KOPT-K1 (cell line): ENCODE measurements around the gene TEX35.

Source experiments
- H3K27ac ChIP-seq: fragments of 200-600 bp; sonication (generic); 2 replicates; pipeline ENCODE4 v1.5.1; 2016; ENCODE audit warnings: antibody characterized with exemption, mild to moderate bottlenecking, low read depth, low read length; ENCODE audit not compliant: poor library complexity, severe bottlenecking
- H3K36me3 ChIP-seq: fragments of 200-600 bp; sonication (generic); 2 replicates; pipeline ENCODE4 v1.5.1; 2017; ENCODE audit warnings: antibody characterized with exemption, mild to moderate bottlenecking, low read length, moderate library complexity; ENCODE audit not compliant: insufficient read depth
- H3K9me3 ChIP-seq: fragments of 200-600 bp; sonication (generic); 2 replicates; pipeline ENCODE4 v1.5.1; 2017; ENCODE audit warnings: antibody characterized with exemption, low read length, mild to moderate bottlenecking; ENCODE audit not compliant: insufficient read depth, poor library complexity, severe bottlenecking

Gene TEX35

GRCh38 chr1:178488393-178488792, 24.5 kb upstream of the TEX35 start:
- no peaks in the 10 kb centered on the region for H3K9me3 ChIP-seq
- no peak overlapping the region for H3K27ac ChIP-seq
- no peaks in the 10 kb centered on the region for H3K36me3 ChIP-seq

DNA sequence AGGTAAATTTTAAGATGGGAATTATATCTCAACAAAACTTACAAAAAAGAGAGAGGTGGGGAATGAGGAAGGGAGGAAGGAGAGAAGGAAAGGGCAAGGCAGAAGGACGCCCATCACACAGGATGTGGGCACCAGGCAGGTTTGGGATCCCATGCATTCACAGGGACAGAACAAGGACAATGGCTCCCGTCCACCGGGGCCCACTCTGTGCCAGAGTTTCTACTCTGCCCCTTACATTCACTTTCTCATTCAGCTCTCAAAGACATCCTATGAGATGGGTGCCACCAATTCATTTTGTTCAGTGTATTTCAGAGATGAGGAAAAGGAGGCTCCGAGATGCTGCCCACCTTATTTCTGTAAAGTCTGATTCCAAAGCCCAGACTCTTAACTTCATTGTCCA, 23.5 kb upstream of the TEX35 start:
- Histone ChIP-seq H3K36me3 (no peaks in the 10 kb centered on the region), H3K9me3 (no peaks in the 10 kb centered on the region), H3K27ac (no peak overlapping the region)

GRCh38 chr1:178490136-178490535, 22.8 kb upstream of the TEX35 start:
- no peaks in the 10 kb centered on the region for H3K36me3 ChIP-seq
- no peak overlapping the region for H3K27ac ChIP-seq
- H3K9me3 ChIP-seq, result no peaks in the 10 kb centered on the region

- H3K36me3 ChIP-seq, result no peaks in the 10 kb centered on the region
- H3K9me3 ChIP-seq, result no peaks in the 10 kb centered on the region
- H3K27ac ChIP-seq, result no peak overlapping the region
Measured at GRCh38 chr1:178490967-178491366, 21.9 kb upstream of the TEX35 start.

DNA sequence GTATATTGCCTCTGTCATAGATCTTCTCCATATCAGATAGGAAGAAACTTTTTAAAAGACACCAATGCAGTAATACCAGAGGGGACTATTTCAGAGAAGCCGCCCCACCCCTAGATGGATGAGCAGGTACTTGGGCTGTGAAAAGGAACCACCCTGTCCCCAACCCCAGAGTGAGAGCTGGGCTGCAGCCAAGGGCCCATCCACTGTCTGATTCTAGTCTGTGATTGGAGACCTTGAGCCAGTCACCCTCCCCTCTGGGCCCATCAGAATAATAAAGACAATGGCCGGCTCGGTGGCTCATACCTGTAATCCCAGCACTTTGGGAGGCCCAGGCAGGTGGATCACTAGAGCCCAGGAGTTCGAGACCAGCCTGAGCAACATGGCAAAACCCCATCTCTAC, 21.2 kb upstream of the TEX35 start:
- Histone ChIP-seq H3K9me3 (no peaks in the 10 kb centered on the region), H3K36me3 (no peaks in the 10 kb centered on the region), H3K27ac (no peak overlapping the region)

DNA sequence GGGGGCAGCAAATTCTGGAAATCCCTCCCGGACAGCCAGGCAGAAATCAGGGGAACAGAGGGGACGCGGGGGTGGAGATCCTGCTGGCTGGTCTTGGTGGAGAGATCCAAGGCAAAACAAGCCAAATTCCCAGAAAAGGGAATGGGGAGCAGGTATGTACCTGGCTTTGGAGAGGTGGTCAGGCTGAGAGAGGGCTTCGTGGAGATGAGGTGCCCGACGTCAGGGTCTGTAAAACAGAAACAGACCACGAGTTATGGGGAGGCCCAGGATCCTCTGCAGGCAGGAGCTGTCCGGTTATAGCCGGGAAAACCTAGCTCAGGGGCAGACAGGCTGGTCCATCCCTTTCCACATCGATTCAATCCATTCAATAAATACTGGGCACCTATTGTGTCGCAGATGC, 20.6 kb upstream of the TEX35 start:
- no peaks in the 10 kb centered on the region for H3K9me3 ChIP-seq
- H3K27ac ChIP-seq, result no peak overlapping the region

DNA sequence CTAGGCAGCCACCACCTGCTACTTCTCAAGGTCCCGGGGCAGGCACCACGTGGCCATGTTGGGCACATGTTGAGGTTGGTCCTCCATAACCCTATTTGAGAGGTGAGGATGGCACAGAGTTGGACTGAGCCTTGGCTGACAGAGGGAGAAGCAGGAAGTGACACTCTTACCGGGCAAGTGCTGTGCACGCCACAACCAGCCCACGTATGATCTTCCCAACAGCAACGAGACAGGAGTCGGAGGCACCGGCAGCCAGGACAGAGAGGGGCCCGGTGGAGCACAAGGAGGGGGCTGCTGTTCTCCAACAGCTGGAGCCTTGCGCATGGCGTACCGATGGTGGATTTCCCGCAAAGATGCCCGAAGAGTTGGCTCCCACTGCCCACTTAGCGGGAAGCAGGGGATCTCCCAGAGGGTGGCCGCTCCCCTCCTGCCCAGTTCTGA, 19.6 kb upstream of the TEX35 start:
- Histone ChIP-seq H3K9me3 (no peaks in the 10 kb centered on the region), H3K27ac (no peak overlapping the region), H3K36me3 (no peaks in the 10 kb centered on the region)

More for the DNA sequence above, 20.6 kb upstream of the TEX35 start:
- no peaks in the 10 kb centered on the region for H3K36me3 ChIP-seq

DNA sequence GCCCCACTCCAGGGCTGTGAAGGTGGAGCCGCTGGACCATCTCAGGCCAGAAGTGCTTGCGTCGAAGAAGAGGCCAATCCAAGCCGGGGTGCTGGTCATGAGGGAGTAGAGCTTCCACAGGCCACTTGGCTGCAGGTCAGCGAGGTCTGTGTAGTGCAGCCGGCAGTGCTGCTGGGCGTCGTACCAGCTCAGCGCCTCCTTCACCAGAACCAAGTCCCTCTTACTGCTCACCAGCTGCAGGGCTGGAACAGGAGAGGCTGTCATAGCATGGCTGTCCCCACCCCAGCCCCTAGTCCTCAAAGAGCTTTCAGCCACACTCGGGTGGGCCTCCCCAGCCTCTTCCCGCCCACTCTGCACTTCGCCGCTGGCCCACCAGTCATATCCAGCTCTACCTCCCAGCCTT, 18.3 kb upstream of the TEX35 start:
- no peaks in the 10 kb centered on the region for H3K9me3 ChIP-seq
- H3K27ac ChIP-seq, result no peak overlapping the region
- no peaks in the 10 kb centered on the region for H3K36me3 ChIP-seq

DNA sequence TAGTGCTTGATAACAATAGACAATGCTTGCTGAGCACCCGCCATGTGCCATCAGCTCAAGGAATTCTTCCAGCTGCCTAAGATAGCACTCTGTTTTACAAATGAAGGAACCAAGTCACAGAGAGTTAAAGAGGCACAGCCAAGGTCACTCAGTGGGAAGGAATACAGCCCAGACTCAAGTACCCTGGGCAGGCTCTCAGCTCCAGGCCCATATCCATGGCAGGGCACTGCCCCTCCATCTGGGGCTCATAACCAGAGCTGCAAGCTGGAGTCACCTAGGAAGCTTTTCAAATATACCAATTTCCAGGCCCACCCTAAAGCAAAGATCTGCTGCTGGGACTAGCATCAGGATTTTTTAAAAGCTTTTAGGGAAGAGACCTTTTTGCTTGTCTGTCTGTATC, 17.8 kb upstream of the TEX35 start:
- H3K36me3 ChIP-seq, result no peaks in the 10 kb centered on the region
- H3K9me3 ChIP-seq, result no peaks in the 10 kb centered on the region

DNA sequence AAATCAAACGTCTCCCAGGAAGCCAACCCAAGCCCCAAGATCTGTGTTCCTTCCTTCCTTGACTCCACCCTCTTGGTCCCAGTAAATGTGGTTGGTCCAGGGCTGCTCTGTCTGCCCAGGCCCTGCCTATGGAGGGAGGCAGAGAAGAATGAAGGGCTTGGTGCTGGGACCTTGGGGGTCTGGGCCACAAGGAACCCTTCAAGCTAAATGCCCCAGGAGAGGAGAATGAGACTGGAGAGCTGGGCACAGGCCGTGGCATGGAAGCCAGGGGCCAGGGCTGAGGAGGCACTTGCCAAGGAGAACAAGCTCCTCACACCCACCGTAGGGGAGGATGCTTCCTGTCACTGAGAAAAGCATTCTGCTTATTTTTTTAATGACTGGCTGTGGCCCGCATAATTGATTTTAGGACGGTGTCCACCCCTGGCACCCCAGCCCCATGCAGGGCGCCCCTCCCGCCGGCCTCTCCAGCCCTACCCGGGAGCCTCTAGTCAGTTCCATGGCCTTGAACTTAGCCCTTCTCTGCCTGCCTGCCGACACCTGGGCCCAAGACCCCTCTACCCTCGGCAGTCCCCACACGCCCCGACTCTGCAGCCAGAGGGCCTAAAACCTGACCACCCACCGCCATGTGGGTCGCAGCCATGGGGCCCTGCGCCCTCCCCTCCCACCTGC, 17.0 kb upstream of the TEX35 start:
- Histone ChIP-seq H3K36me3 (no peaks in the 10 kb centered on the region), H3K27ac (no peak overlapping the region), H3K9me3 (no peaks in the 10 kb centered on the region)

More for the DNA sequence above, 17.8 kb upstream of the TEX35 start:
- no peak overlapping the region for H3K27ac ChIP-seq

- Histone ChIP-seq H3K27ac (no peak within 1 kb of the TSS), H3K9me3 (no peaks in the 10 kb centered on the region), H3K36me3 (no peaks in the 10 kb centered on the region)
Measured at GRCh38 chr1:178496410-178497135, 16.3 kb upstream of the TEX35 start, which contains the start of gene CLEC20A. CLEC20A (minus strand) TSS chr1:178496964; CDS start chr1:178496939, 25 bp downstream.

DNA sequence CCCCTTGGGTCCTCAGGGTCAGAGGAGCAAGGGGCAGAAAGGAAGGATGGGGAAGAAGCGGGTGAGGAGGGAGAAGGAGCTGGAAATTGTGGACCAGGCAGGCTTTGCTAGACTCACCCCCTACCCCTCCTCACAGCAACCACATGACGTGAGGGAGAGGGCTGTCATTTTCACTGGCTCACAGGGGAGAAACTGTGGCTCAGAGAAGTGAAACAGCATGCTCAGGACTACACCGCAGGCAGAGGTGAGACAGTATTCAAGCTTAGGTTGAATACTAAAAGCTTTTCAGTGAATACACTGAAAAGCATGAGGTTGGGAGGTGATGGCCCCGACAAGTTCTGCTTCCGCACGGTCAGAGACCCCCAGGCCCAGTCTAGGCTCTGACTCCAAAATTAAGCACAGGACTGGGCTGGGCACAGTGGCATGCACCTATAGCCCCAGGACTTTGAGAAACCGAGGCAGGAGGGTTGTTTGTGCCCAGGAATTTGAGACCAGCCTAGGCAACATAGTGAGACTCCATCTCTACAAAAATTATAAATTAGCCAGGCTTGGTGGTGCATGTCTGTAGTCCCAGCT, 14.9 kb upstream of the TEX35 start:
- Histone ChIP-seq H3K9me3 (no peaks in the 10 kb centered on the region), H3K27ac (no peak overlapping the region), H3K36me3 (no peaks in the 10 kb centered on the region)

DNA sequence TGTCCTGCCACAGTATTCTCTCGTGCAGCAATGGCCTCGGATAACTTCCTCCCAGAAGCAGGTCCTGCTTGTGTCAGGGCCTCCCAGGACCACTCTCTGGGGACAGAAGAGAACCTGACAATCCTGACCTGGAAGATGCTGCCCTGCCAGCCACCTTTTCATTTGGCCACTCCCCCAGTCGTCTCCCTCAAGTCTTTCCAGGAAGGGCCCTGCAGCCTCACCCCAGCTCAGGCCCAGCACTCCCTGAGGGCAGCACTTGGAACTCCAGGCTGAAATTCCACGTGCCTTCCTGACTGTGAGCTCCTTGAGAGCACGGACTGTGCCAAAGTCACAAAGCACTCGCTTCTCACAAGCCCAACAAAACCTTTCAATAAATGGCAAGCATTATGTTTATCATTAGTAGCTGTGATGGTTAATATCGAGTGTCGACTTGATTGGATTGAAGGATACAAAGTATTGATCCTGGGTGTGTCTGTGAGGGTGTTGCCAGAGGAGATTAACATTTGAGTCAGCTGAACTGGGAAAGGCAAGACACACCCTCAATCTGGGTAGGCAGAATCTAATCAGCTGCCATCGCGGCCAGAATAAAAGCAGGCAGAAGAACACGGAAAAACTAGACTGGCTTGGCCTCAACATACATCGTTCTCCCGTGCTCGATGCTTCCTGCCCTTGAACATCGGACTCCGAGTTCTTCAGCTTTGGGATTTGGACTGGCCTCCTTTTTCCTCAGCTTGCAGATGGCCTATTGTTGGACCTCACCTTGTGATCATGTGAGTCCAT, 13.8 kb upstream of the TEX35 start:
- Histone ChIP-seq H3K27ac (no peak overlapping the region), H3K36me3 (no peaks in the 10 kb centered on the region), H3K9me3 (no peaks in the 10 kb centered on the region)

- no peak overlapping the region for H3K27ac ChIP-seq
- H3K36me3 ChIP-seq, result no peaks in the 10 kb centered on the region
- no peaks in the 10 kb centered on the region for H3K9me3 ChIP-seq
Measured at GRCh38 chr1:178500091-178500770, 12.7 kb upstream of the TEX35 start.
